ENCODE data around the gene FAP.

Gene FAP

GRCh38 chr2:162196638-162197037 lies 46.6 kb downstream of the FAP start:
- in situ Hi-C loops (cut with HindIII; ENCODE audit: low sequenced_read_pairs) = no loop called here

- in situ Hi-C loops (cut with HindIII; ENCODE audit: low sequenced_read_pairs) = no loop called here
Measured at GRCh38 chr2:162188451-162188850, 54.8 kb downstream of the FAP start.

DNA sequence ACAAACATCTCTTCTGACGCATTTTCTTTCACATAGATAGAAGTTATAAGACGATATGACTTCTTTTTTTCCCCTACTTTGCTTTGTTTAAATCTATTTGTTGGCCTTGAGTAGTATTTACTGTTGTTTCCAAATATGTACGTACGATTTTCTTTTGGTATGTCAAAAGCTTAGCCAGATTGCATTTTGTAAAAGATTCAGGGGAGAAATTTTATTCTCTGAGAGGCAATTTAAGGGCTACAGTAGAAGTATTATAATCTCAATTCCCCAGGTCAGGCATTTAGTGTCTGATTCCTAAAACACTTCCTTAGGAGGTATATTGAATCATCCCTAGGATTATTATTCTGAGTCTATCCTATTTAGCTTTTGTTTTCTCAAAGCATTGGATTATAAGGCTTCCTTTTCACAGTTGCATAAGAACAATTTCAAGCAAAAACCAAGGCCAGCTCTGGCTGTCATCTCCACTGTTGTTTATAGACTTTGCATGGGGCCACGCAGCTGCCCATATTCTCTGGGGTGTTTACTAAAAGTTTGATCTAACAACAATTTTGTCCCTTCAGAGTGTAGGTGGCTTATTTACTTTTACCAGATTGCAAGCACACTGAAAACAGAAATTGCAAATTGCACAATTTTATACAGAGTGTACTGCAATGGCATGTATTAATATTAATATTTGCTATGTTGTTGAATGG lies 57.6 kb downstream of the FAP start:
- in situ Hi-C loops (cut with HindIII; ENCODE audit: low sequenced_read_pairs) = no loop called here

GRCh38 chr2:162184821-162185450 lies 58.3 kb downstream of the FAP start:
- in situ Hi-C loops (cut with HindIII; ENCODE audit: low sequenced_read_pairs) = no loop called here

DNA sequence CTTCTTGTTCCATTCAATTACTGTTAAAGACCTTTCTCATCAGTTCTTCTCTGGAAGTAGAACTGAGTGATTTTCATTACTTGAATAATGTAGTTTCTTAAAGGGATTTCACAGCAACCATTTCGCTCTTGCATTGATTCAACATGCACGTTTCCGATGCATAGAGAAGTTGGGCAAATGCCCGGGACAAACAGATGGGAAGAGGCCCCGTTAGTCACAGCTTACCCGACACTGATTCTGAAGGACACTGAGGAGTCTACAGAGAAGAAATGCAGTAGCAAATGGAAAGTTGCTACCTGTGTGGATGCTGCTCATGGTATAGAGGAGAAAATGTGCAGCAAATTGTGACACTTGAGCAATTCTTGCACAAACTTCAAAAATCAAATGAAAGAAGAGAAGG lies 58.9 kb downstream of the FAP start:
- in situ Hi-C loops (cut with HindIII; ENCODE audit: low sequenced_read_pairs) = no loop called here

GRCh38 chr2:162182395-162182794 lies 60.9 kb downstream of the FAP start:
- in situ Hi-C loops (cut with HindIII; ENCODE audit: low sequenced_read_pairs) = no loop called here

DNA sequence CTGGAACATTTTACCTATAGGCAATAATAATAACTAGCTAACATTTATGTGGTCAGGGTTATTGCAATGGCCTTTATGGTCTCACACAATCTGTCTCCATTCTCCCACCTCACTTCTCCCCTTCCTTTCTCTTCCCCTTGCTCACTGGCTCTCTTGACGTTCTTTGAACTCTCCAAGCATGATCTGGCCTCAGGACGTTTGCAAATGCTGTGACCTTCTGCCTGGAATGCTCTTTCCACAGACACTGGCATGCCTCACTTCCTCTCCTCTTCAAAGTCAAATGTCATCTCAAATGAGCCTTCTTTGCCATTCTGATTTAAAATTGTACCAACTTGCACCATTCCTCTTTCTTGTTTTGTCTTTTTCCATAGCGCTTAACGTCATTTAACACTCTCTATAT lies 65.9 kb downstream of the FAP start:
- in situ Hi-C loops (cut with HindIII; ENCODE audit: low sequenced_read_pairs) = no loop called here

GRCh38 chr2:162175714-162176113 lies 67.5 kb downstream of the FAP start:
- in situ Hi-C loops (cut with HindIII; ENCODE audit: low sequenced_read_pairs) = no loop called here

DNA sequence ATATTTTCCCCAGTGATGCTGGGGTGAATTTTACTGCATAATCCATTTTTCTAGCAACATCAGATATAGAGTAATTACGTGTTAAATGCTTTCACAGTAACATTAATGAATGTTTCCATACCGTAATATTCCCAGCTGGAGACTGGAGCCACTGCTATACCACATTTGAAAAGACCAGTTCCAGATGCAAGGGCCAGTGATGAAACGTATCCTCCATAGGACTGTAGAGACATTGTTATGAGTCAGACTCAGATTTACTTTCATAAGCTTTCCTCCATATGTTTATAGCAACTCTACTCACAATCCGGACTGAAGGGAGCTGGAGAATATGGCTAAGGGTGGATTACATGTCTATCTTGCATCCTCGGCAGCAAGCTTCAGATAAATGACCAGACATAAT lies 68.5 kb downstream of the FAP start:
- in situ Hi-C loops (cut with HindIII; ENCODE audit: low sequenced_read_pairs) = loop anchor here (25.0 kb wide), 1 partner anchor 113 kb away; no protein-coding TSS in a partner anchor

DNA sequence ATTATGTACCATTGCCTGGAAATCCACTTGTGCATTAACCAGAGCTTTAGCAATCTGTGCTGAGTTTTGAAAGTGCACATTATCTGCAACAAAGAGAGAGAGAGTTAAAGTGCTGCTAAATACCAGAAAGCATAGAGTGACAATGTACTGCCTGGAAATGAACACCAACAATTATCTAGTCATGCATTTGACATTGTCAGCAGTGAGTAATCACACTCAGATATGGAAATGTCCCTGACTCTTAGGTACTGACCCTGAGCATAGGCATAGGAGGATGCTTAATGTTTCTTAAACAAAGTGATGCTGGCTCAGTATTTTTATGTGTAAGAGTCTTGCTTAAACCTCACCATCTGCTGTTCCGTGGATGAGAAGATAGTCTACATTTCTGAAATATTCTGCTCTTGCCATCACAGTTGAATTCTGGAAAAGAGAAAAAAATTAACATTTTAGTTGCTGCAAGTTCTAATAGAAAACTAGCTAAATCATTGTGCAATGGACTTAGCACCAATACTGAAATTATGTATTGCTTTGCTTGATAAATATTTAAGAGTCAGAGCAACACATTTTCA lies 70.4 kb downstream of the FAP start:
- in situ Hi-C loops (cut with HindIII; ENCODE audit: low sequenced_read_pairs) = loop anchor here (25.0 kb wide), 1 partner anchor 114 kb away; no protein-coding TSS in a partner anchor

DNA sequence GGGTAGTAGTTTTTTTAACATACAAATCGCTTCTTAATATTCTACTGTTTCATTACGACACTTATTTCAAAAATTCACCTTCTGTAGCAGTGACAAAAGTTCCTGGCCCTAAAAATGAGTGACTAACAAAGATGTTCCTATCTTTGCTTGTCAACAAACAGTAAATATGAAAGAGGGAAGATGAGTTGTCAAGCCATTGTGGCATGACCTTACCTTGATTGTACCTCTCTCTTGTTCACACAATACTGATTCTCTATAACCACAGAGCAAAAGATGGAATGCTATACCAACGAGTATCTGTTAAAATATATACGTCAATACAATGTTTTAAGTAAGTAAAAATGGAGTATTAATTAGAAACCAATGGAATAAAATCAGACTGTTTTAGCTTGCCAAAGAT lies 76.5 kb downstream of the FAP start:
- in situ Hi-C loops (cut with HindIII; ENCODE audit: low sequenced_read_pairs) = loop anchor here (25.0 kb wide), 1 partner anchor 121 kb away; no protein-coding TSS in a partner anchor

DNA sequence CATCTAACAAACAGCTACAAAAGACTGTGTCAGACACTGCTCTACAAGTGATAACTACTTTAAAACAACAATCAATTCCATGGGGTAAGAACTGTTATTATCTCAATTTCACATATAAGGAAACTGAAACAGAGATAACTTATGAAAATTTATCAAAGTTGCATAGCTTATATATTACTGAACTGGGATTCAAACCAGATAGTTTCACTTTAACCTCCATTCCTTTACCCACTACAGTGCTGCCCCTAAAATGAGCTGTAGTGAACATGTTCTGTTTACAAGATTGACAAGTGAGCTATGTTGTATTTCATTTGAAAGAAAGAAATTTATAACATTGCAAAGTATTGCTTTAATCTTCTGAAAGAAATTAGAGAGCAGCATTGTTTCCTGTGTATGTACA lies 77.1 kb downstream of the FAP start:
- in situ Hi-C loops (cut with HindIII; ENCODE audit: low sequenced_read_pairs) = loop anchor here (25.0 kb wide), 1 partner anchor 121 kb away; no protein-coding TSS in a partner anchor

GRCh38 chr2:162164802-162165201 lies 78.4 kb downstream of the FAP start:
- in situ Hi-C loops (cut with HindIII; ENCODE audit: low sequenced_read_pairs) = loop anchor here (25.0 kb wide), 1 partner anchor 122 kb away; no protein-coding TSS in a partner anchor

- in situ Hi-C loops (cut with HindIII; ENCODE audit: low sequenced_read_pairs) = loop anchor here (25.0 kb wide), 1 partner anchor 128 kb away; no protein-coding TSS in a partner anchor
Measured at GRCh38 chr2:162159446-162159845, 83.8 kb downstream of the FAP start.

DNA sequence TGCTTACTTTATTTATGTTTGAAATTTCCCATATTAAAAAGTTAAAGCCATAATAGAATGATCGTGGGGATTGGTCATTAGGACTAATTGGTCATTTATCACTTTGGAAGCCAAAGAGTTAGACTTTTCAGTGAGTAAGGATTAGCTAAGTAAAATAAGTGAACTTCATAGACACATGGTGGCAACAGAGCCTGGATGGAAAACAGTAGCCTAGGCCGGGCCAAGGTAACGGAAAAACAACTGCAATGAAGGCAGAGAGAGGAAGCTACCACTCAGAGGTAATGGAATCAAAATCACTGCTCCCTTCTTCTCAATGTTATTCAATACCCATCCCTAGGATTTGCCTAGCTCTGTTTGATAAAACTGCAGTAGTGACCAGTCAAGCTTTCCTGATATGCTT lies 87.1 kb downstream of the FAP start:
- in situ Hi-C loops (cut with HindIII; ENCODE audit: low sequenced_read_pairs) = loop anchor here (25.0 kb wide), 1 partner anchor 131 kb away; no protein-coding TSS in a partner anchor

DNA sequence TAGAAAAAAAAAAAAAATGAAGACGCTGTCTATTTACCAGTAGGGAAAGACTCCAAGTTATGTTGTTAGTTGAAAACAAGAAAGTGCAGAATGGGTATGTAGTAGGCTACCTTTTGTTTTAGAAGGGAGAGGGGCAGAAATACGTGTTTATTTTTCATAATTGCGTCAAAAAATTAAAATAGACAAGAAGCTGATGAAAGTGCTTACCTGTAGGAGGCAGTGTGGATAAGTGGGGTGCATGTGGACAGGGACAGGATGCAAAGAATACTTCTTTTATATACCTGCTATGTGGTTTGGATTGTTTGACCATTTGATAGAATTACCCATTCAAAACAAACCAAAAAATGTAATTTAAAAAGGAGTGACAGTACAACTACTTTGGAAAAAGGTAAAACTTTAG lies 88.2 kb downstream of the FAP start:
- in situ Hi-C loops (cut with HindIII; ENCODE audit: low sequenced_read_pairs) = loop anchor here (25.0 kb wide), 1 partner anchor 132 kb away; no protein-coding TSS in a partner anchor

- in situ Hi-C loops (cut with HindIII; ENCODE audit: low sequenced_read_pairs) = loop anchor here (25.0 kb wide), 1 partner anchor 134 kb away; no protein-coding TSS in a partner anchor
Measured at GRCh38 chr2:162153608-162154224, 89.5 kb downstream of the FAP start.

GRCh38 chr2:162152147-162152546 lies 91.1 kb downstream of the FAP start, which contains the start of gene GCG:
TSS of gene GCG (minus strand) at chr2:162152247. CDS start at chr2:162149178, 3,069 bp downstream.
- in situ Hi-C loops (cut with HindIII; ENCODE audit: low sequenced_read_pairs) = loop anchor here (25.0 kb wide), 1 partner anchor 135 kb away; no protein-coding TSS in a partner anchor

DNA sequence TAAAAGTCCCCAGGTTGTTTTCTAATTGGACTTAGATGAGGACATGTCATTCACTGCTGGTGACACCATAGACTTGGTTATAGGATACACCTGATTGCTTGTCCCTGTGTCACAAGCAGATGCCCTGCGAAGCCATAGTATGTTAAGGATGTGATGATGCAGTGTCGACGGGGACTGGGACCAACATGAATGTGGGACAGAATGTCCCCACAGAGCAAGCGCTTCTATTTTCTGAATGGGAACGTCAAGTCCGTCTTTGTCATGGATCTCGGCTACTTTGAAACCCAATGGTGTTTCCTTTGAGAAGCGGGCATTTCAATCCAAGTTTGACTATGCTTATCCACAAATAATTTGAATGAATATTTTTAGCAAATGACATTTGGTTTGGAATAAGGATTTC lies 93.3 kb downstream of the FAP start:
- in situ Hi-C loops (cut with HindIII; ENCODE audit: low sequenced_read_pairs) = loop anchor here (25.0 kb wide), 1 partner anchor 137 kb away; no protein-coding TSS in a partner anchor

DNA sequence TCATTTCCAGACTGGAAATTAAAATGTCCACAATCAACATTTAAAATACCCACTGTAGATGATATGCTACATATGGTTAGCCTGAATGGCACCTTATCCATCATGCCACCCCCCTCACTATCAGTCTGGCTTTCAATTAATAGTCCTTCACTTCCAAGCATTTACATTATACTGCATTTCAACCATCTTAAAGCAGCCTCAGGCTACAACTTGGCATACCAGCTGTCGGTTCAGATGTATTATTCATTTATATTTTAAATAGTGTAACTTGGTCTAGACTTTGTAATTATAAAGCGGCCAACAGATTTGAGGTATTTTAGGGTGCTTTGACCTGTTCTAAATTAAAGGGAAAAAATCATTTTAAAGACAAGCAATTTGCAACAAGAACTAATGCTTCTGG lies 93.8 kb downstream of the FAP start:
- in situ Hi-C loops (cut with HindIII; ENCODE audit: low sequenced_read_pairs) = no loop called here

DNA sequence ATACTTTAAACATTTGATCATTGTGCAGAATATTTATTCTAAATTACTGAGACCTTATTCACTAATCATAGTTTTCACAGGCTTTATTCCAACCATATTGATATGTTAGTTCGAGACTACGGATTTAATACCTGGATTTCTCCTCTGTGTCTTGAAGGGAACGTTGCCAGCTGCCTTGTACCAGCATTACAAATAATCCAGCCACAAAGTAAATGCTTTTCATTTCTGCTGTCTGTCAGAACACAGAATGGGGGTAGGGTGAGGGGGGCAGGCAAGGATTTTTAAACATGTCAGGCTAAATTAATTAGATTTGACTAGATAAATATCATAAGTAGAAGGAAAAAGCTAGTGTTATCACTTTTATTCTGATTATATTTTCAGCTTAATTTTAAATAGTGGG lies 94.3 kb downstream of the FAP start:
- in situ Hi-C loops (cut with HindIII; ENCODE audit: low sequenced_read_pairs) = no loop called here
